ENCODE results near the gene GATC. TPM values are rescaled to one million over a fixed set of nuclear protein-coding genes. Genes with fewer than 3 reads are reported as not detected.

GATC gene
- total RNA-seq, 2 experiments from 2014 or later, result 18.6 to 19.4 TPM

DNA sequence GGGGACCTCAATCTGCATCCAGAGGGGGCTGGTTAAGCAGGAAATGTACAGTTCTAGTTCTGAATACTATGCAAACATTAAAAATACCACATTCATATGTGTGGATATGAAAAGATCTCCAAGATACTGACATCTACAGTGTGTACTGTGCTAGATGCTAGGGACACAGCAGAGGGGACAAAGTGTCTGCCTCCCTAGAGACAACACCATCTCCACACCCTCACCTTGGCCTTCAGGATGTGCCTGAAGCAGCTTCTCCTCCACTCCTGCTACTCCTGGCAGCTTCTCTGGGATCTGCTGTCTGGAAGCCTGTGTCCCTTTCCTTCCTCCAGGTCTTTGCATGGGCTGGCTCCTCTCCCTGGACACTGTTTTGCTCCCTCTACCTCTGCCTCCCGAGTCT, 34.0 kb downstream of the GATC start:
- DNase-seq (no peak), ATAC-seq (ENCODE audit: poor library complexity) (no peak)
- Histone ChIP-seq H3K36me3 (ENCODE audit: insufficient read depth, low read length) (peaks cover 2% of the 10 kb centered on the region), H3K9me3 (ENCODE audit: control insufficient read depth in 1 of 2, insufficient read depth in 1 of 2, low read length in 2 of 2) (no peaks in the 10 kb centered on the region), H3K27me3 (ENCODE audit: control insufficient read depth in 1 of 2, insufficient read depth in 2 of 2, low read length in 2 of 2) (no peaks in the 10 kb centered on the region), H3K27ac (ENCODE audit: low read depth in 1 of 2, low read length in 2 of 2) (peak overlapping the region in 1 of 2 donors; percentile 9), H3K4me3 (ENCODE audit: low read length) (no peak overlapping the region), H3K4me1 (ENCODE audit: insufficient read depth, low read length) (peaks cover 26% of the 10 kb centered on the region)
- peaks cover 5% of the 10 kb centered on the region for H3K4me1 Mint-ChIP-seq (ENCODE audit: low read depth)
- CTCF ChIA-PET, result interaction anchor here (0.9 kb wide), 1 partner anchor 17 kb away, joined by 4 read pairs; no protein-coding TSS in a partner anchor
- TF ChIP-seq, protein P1, sequence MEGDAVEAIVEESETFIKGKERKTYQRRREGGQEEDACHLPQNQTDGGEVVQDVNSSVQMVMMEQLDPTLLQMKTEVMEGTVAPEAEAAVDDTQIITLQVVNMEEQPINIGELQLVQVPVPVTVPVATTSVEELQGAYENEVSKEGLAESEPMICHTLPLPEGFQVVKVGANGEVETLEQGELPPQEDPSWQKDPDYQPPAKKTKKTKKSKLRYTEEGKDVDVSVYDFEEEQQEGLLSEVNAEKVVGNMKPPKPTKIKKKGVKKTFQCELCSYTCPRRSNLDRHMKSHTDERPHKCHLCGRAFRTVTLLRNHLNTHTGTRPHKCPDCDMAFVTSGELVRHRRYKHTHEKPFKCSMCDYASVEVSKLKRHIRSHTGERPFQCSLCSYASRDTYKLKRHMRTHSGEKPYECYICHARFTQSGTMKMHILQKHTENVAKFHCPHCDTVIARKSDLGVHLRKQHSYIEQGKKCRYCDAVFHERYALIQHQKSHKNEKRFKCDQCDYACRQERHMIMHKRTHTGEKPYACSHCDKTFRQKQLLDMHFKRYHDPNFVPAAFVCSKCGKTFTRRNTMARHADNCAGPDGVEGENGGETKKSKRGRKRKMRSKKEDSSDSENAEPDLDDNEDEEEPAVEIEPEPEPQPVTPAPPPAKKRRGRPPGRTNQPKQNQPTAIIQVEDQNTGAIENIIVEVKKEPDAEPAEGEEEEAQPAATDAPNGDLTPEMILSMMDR (IDR thresholded peaks at IDR 0.05), result no peak
- no peak overlapping the region for H3K4me3 Mint-ChIP-seq
- intact Hi-C loops (cut with DNase I, micrococcal nuclease), result no loop called here
- no peaks in the 10 kb centered on the region for H3K27me3 Mint-ChIP-seq
- no peaks in the 10 kb centered on the region for H3K9me3 Mint-ChIP-seq
- H3K27ac Mint-ChIP-seq, result no peak overlapping the region
- H3K36me3 Mint-ChIP-seq (ENCODE audit: low read depth), result no peaks in the 10 kb centered on the region
- POLR2A ChIA-PET, result interaction anchor here (1.1 kb wide), 1 partner anchor 189 kb away, joined by 3 read pairs; no protein-coding TSS in a partner anchor

DNA sequence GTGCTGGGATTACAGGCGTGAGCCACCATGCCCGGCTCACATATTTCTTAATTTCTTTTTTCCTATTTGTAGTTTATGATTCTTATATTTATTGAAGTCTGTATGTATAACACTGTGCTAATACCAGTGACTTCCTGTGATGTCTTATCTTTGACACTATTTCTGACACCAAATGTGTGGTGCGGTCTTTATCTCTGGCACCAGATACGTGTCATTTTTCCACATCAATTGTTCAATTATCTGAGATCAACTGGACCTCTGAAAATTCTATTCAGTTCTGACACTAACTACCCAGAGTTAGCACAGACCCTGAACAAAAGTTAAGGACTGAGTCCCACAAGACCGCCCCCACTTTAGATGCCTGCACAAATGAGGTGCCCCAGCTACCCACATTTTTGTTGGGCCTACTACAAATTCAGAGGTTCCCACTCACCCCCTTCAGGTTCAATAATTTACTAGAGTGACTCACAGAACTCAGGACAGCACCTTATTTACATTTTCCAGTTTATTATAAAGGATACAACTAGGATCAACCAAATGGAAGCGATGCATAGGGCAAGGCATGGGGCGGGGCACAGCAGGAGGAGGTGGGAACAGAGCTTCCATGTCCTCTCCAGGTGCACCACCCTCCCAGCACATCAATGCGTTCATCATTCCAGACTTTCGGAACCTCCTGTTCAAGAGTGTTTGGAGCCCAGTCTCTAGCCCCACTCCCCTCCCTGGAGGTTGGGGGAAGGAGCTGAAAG, 35.0 kb downstream of the GATC start:
- H3K27me3 Mint-ChIP-seq, result no peaks in the 10 kb centered on the region
- ATAC-seq (ENCODE audit: poor library complexity) (no peak), DNase-seq (peak in 3 of 14 experiments; percentile 28 to 67 (median 32))
- no peaks in the 10 kb centered on the region for H3K36me3 Mint-ChIP-seq (ENCODE audit: low read depth)
- no peak overlapping the region for H3K27ac ChIP-seq (ENCODE audit: low read depth in 1 of 2, low read length in 2 of 2)
- H3K4me3 ChIP-seq (ENCODE audit: low read length), result no peak overlapping the region
- no peak overlapping the region for H3K27ac Mint-ChIP-seq
- peaks cover 2% of the 10 kb centered on the region for H3K36me3 ChIP-seq (ENCODE audit: insufficient read depth, low read length)
- H3K4me3 Mint-ChIP-seq, result no peak overlapping the region
- H3K4me1 ChIP-seq (ENCODE audit: insufficient read depth, low read length), result peaks cover 26% of the 10 kb centered on the region
- ChIA-PET POLR2A (no interaction called here), CTCF (no interaction called here)
- H3K4me1 Mint-ChIP-seq (ENCODE audit: low read depth), result peaks cover 5% of the 10 kb centered on the region
- no peaks in the 10 kb centered on the region for H3K9me3 ChIP-seq (ENCODE audit: control insufficient read depth in 1 of 2, insufficient read depth in 1 of 2, low read length in 2 of 2)
- intact Hi-C loops (cut with DNase I, micrococcal nuclease), result no loop called here
- H3K9me3 Mint-ChIP-seq, result no peaks in the 10 kb centered on the region
- TF ChIP-seq, protein P1 (IDR thresholded peaks at IDR 0.05), result no peak
- no peaks in the 10 kb centered on the region for H3K27me3 ChIP-seq (ENCODE audit: control insufficient read depth in 1 of 2, insufficient read depth in 2 of 2, low read length in 2 of 2)

DNA sequence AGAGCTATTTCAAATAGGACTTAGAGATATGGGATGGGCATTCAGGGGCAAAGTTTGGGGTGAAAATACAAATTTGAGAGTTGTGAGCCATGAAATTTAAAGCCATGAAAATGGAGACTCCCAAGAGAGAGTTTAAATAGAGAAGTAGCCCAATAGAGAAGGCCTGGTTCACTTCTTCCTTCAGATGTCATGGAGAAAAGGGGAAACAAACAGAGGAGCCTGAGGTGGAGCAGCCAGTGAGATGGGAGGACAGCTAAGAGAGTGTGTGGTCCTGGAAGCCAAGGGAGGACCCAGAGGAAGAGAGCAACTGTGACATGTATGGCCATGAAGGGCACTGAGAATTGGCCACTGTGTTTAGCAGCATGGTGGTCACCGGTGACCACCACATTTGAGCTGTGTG, 37.4 kb downstream of the GATC start:
- no peaks in the 10 kb centered on the region for H3K9me3 ChIP-seq (ENCODE audit: control insufficient read depth in 1 of 2, insufficient read depth in 1 of 2, low read length in 2 of 2)
- DNase-seq, result no peak
- ChIA-PET CTCF (no interaction called here), POLR2A (no interaction called here)
- TF ChIP-seq, protein P1 (IDR thresholded peaks at IDR 0.05), result no peak
- no peaks in the 10 kb centered on the region for H3K9me3 Mint-ChIP-seq
- intact Hi-C loops (cut with DNase I, micrococcal nuclease), result no loop called here
- no peaks in the 10 kb centered on the region for H3K27me3 Mint-ChIP-seq
- no peak overlapping the region for H3K4me3 ChIP-seq (ENCODE audit: low read length)
- no peaks in the 10 kb centered on the region for H3K36me3 Mint-ChIP-seq (ENCODE audit: low read depth)
- H3K4me3 Mint-ChIP-seq, result no peak overlapping the region
- H3K36me3 ChIP-seq (ENCODE audit: insufficient read depth, low read length), result peaks cover 2% of the 10 kb centered on the region
- H3K27ac ChIP-seq (ENCODE audit: low read depth in 1 of 2, low read length in 2 of 2), result no peak overlapping the region
- H3K27ac Mint-ChIP-seq, result no peak overlapping the region
- no peak for ATAC-seq (ENCODE audit: poor library complexity)
- no peaks in the 10 kb centered on the region for H3K27me3 ChIP-seq (ENCODE audit: control insufficient read depth in 1 of 2, insufficient read depth in 2 of 2, low read length in 2 of 2)
- peaks cover 26% of the 10 kb centered on the region for H3K4me1 ChIP-seq (ENCODE audit: insufficient read depth, low read length)
- H3K4me1 Mint-ChIP-seq (ENCODE audit: low read depth), result peaks cover 5% of the 10 kb centered on the region

Measured in CD4-positive, alpha-beta T cell (primary cell).